HepG2 (cell line): ENCODE measurements around the gene GPR179. TPM values are rescaled to one million over a fixed set of nuclear protein-coding genes. Genes with fewer than 3 reads are reported as not detected.

Source experiments
- GPBP1L1 ChIP-seq: sonication (generic); formaldehyde crosslinking; IDR thresholded peaks from 2 replicates; pipeline ENCODE4 v1.5.0; 2020; ENCODE audit warnings: mild to moderate bottlenecking, missing genetic modification reagents
- ISX ChIP-seq: sonication (generic); formaldehyde crosslinking; conservative IDR thresholded peaks from 2 replicates; pipeline ENCODE4 v1.5.0; 2020; ENCODE audit warnings: missing genetic modification reagents
- KAT2B ChIP-seq: fragments of 150-350 bp; IDR thresholded peaks from 2 replicates; pipeline ENCODE4 v1.6.1; 2014; ENCODE audit warnings: low read depth, low read length, borderline replicate concordance
- KMT2A ChIP-seq: sonication (generic); formaldehyde crosslinking; IDR thresholded peaks from 2 replicates; pipeline ENCODE4 v1.4.0; 2020; ENCODE audit warnings: missing genetic modification reagents
- MBD4 ChIP-seq: IDR thresholded peaks from 2 replicates; pipeline ENCODE4 v1.6.1; 2012; ENCODE audit warnings: low read length, inconsistent platforms, borderline replicate concordance
- NR2F6 ChIP-seq, 2 experiments: IDR thresholded peaks; 2 replicates each; pipeline ENCODE4 v1.6.1; 2016; ENCODE audit warnings: antibody characterized with exemption in 1 of 2, mild to moderate bottlenecking in 1 of 2
- ONECUT2 ChIP-seq: sonication (generic); formaldehyde crosslinking; IDR thresholded peaks from 2 replicates; pipeline ENCODE4 v1.4.0; 2020; ENCODE audit warnings: missing genetic modification reagents
- PHF20 ChIP-seq: sonication (generic); formaldehyde crosslinking; IDR thresholded peaks from 2 replicates; pipeline ENCODE4 v1.5.0; 2020; ENCODE audit warnings: mild to moderate bottlenecking, missing genetic modification reagents
- POLR2G ChIP-seq: fragments of 200-400 bp; formaldehyde crosslinking; IDR thresholded peaks from 2 replicates; pipeline ENCODE4 v1.6.1; 2018; ENCODE audit warnings: mild to moderate bottlenecking, low read depth, low read length, moderate library complexity
- SMARCE1 ChIP-seq: fragments of 450-650 bp; IDR thresholded peaks from 2 replicates; pipeline ENCODE4 v1.6.1; 2017; ENCODE audit warnings: borderline replicate concordance
- SMYD3 ChIP-seq: sonication (generic); formaldehyde crosslinking; IDR thresholded peaks from 2 replicates; pipeline ENCODE4 v1.8.1; 2023; ENCODE audit warnings: mild to moderate bottlenecking, missing genetic modification reagents
- TBL1XR1 ChIP-seq: fragments of 150-350 bp; IDR thresholded peaks from 2 replicates; pipeline ENCODE4 v1.6.1; 2014; ENCODE audit warnings: borderline replicate concordance, low read length; ENCODE audit not compliant: partially characterized antibody
- ZBTB39 ChIP-seq: sonication (generic); formaldehyde crosslinking; IDR thresholded peaks from 2 replicates; pipeline ENCODE4 v1.5.0; 2020; ENCODE audit warnings: missing genetic modification reagents
- ZFP90 ChIP-seq: sonication (generic); formaldehyde crosslinking; IDR thresholded peaks from 2 replicates; pipeline ENCODE4 v1.8.0; 2022; ENCODE audit warnings: missing genetic modification reagents, mild to moderate bottlenecking, inconsistent platforms, borderline replicate concordance
- ZMYM4 ChIP-seq: sonication (generic); formaldehyde crosslinking; IDR thresholded peaks from 2 replicates; pipeline ENCODE4 v1.8.1; 2023; ENCODE audit warnings: mild to moderate bottlenecking, missing genetic modification reagents
- ZNF335 ChIP-seq: sonication (generic); formaldehyde crosslinking; IDR thresholded peaks from 2 replicates; pipeline ENCODE4 v1.4.0; 2020; ENCODE audit warnings: missing genetic modification reagents
- ZNF337 ChIP-seq: sonication (generic); formaldehyde crosslinking; IDR thresholded peaks from 2 replicates; pipeline ENCODE4 v1.5.1; 2020; ENCODE audit warnings: missing genetic modification reagents, low read depth, mild to moderate bottlenecking, borderline replicate concordance
- ZNF530 ChIP-seq: sonication (generic); formaldehyde crosslinking; IDR thresholded peaks from 2 replicates; pipeline ENCODE4 v1.5.0; 2020; ENCODE audit warnings: low read depth, mild to moderate bottlenecking, missing genetic modification reagents
- ZNF556 ChIP-seq: sonication (generic); formaldehyde crosslinking; IDR thresholded peaks from 2 replicates; pipeline ENCODE4 v1.4.0; 2020; ENCODE audit warnings: mild to moderate bottlenecking, missing genetic modification reagents, borderline replicate concordance
- ZNF598 ChIP-seq: sonication (generic); formaldehyde crosslinking; IDR thresholded peaks from 2 replicates; pipeline ENCODE4 v1.5.1; 2020; ENCODE audit warnings: mild to moderate bottlenecking, missing genetic modification reagents, borderline replicate concordance
- ZNF615 ChIP-seq: sonication (generic); formaldehyde crosslinking; IDR thresholded peaks from 2 replicates; pipeline ENCODE4 v1.5.0; 2020; ENCODE audit warnings: mild to moderate bottlenecking, missing genetic modification reagents, borderline replicate concordance
- ZNF747 ChIP-seq: sonication (generic); formaldehyde crosslinking; IDR thresholded peaks from 2 replicates; pipeline ENCODE4 v1.8.1; 2023; ENCODE audit warnings: missing genetic modification reagents, mild to moderate bottlenecking, borderline replicate concordance
- ZNF776 ChIP-seq: sonication (generic); formaldehyde crosslinking; IDR thresholded peaks from 2 replicates; pipeline ENCODE4 v1.4.0; 2020; ENCODE audit warnings: mild to moderate bottlenecking, missing genetic modification reagents
- ZNF781 ChIP-seq: sonication (generic); formaldehyde crosslinking; IDR thresholded peaks from 2 replicates; pipeline ENCODE4 v1.5.1; 2020; ENCODE audit warnings: borderline replicate concordance, mild to moderate bottlenecking, missing genetic modification reagents; ENCODE audit errors: not compliant biosample characterization
- polyA plus RNA-seq, 8 experiments: library from polyadenylated mRNA; depleted of rRNA in 3 of 8; stranded (reverse) in 7 of 8; unstranded in 1 of 8; fragments of >200 nt; fragmentation: Illumina TruSeq in 4 of 8; extraction: Trizol in 4 of 8; gene quantifications; 2 replicates each; pipeline versions ENCODE4 v1.2.1 to v1.2.3, GENCODE V29; 2011 to 2016; ENCODE audit warnings: low read depth in 4 of 8, missing spikeins in 1 of 8, mixed read lengths in 1 of 8; ENCODE audit not compliant: insufficient read depth in 1 of 8
- total RNA-seq, 5 experiments: library from RNA; depleted of rRNA; stranded (reverse); fragments of >200 nt; fragmentation: Illumina TruSeq; extraction: Trizol; gene quantifications; 2 replicates each; pipeline ENCODE4 v1.2.3, GENCODE V29; 2016; ENCODE audit warnings: low read depth in 1 of 5
- TF ChIP-seq, protein P1 (sequence below): sonication (generic); formaldehyde crosslinking; IDR thresholded peaks from 2 replicates; pipeline ENCODE4 v1.4.0; 2020; ENCODE audit warnings: mild to moderate bottlenecking, low read depth, missing genetic modification reagents

Gene GPR179
- total and polyA plus RNA-seq, 2 of the 13 experiments (the other 11 are each of a cell fraction or from before 2014, with no cell fraction given) = 0.03 TPM; not detected in 1

DNA sequence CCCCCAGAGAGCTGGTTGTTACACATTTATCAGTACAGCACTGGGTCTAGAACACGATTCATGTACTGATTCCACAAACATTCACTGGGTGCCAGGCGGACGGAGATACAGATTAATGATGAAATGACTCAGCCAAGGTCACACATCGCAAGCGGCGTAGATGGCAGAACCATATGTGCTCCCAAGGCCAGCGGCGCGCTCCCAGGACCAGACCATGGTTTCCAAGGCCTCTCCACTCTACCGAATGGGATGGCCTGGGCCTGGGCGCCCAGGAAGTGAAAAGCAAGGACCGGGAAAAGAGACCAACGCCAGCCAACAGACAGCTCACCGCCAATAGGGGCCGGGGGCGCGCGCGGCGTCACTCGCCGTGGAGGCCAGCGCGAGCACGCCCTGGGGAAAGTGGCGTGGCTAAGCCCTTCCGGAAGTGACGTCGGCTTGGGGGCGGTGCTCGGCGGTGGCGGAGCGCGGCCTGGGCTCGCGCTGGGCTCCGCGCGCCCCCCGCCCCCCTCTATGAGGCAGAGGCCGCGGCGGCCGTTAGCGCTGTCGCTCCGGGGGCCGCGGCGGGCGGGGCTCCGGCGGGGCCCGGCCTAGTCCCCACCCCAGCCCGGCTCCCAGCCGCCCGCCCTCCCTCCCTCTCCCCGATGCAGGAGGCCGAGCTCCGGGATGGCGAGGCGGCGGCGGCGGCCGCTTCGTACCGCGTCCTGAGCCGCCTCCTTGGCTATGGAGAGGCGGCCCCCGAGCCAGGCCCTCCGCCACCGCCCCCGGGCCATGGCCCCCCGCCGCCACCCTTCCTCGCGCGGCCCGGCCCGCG lies 7.9 kb upstream of the GPR179 start, which contains the start of gene SOCS7 (continued):
- TF ChIP-seq, protein P1, sequence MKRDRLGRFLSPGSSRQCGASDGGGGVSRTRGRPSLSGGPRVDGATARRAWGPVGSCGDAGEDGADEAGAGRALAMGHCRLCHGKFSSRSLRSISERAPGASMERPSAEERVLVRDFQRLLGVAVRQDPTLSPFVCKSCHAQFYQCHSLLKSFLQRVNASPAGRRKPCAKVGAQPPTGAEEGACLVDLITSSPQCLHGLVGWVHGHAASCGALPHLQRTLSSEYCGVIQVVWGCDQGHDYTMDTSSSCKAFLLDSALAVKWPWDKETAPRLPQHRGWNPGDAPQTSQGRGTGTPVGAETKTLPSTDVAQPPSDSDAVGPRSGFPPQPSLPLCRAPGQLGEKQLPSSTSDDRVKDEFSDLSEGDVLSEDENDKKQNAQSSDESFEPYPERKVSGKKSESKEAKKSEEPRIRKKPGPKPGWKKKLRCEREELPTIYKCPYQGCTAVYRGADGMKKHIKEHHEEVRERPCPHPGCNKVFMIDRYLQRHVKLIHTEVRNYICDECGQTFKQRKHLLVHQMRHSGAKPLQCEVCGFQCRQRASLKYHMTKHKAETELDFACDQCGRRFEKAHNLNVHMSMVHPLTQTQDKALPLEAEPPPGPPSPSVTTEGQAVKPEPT (CRISPR knock-in tag) = peak; percentile 58; the same call in 1 of the 2 replicates
- peak; percentile 87; the same call in 1 of the 2 replicates for TF ChIP-seq ZFP90 (CRISPR knock-in tag)
- TF ChIP-seq ZNF335 = peak; percentile 71; the same call in 1 of the 2 replicates
- peak; percentile 86; the same call in 1 of the 2 replicates for TF ChIP-seq ZNF337 (CRISPR knock-in tag)
- TF ChIP-seq NR2F6 (IDR thresholded peaks at IDR 0.05) = no peak
- TF ChIP-seq NR2F6 (CRISPR knock-in tag; IDR thresholded peaks at IDR 0.05) = peak; percentile 57
- no peak for TF ChIP-seq ZNF615 (CRISPR knock-in tag)
- TF ChIP-seq TBL1XR1 = peak; percentile 7
- peak; percentile 90 for TF ChIP-seq ZMYM4 (CRISPR knock-in tag)
- TF ChIP-seq ZNF747 = peak; percentile 88
- no peak for TF ChIP-seq ZNF530 (CRISPR knock-in tag)
- TF ChIP-seq PHF20 (CRISPR knock-in tag) = peak; percentile 90
- no peak for TF ChIP-seq SMARCE1
- TF ChIP-seq ZNF556 (CRISPR knock-in tag) = peak; percentile 88
- no peak; the same call in 1 of the 2 replicates for TF ChIP-seq ZNF776 (CRISPR knock-in tag)
- no peak for TF ChIP-seq GPBP1L1 (CRISPR knock-in tag)
- TF ChIP-seq KAT2B = no peak
- TF ChIP-seq ZBTB39 (CRISPR knock-in tag) = no peak
- TF ChIP-seq SMYD3 = no peak
- no peak; the same call in 1 of the 2 replicates for TF ChIP-seq ONECUT2
- no peak for TF ChIP-seq MBD4
- peak; percentile 87; the same call in 1 of the 2 replicates for TF ChIP-seq ZNF598 (CRISPR knock-in tag)
- TF ChIP-seq POLR2G = peak; percentile 98
- peak; percentile 84 for TF ChIP-seq KMT2A (CRISPR knock-in tag)
- TF ChIP-seq ZNF781 (CRISPR knock-in tag) = peak; percentile 68
- no peak for TF ChIP-seq ISX (CRISPR knock-in tag)
